SH-SY5Y (cell line): ENCODE measurements around the gene CLDN9.

Experiments
- GATA2 ChIP-seq: IDR thresholded peaks from 2 replicates; pipeline ENCODE4 v1.6.1; 2011; ENCODE audit warnings: mild to moderate bottlenecking, low read depth, low read length
- GATA3 ChIP-seq: IDR thresholded peaks from 2 replicates; pipeline ENCODE4 v1.6.1; 2011; ENCODE audit warnings: low read depth, mild to moderate bottlenecking, low read length, moderate library complexity

DNA sequence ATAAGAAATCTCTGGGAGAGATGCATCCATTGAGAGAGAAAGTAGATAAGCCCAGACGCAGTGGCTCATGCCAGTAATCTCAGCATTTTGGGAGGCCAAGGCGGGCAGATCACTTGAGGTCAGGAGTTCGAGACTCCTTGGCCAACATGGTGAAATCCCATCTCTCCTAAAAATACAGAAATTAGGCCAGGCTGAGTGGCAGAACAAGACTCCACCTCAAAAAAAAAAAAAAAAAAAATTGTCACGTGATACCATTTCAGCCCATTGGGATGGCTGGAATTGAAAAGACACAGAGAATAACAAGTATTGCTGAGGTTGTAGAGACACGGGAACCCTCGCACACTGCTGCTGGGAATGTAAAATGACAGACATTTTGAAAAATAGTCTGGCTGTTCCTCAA is 49.8 kb downstream of the CLDN9 start:
- no peak for TF ChIP-seq GATA2
- TF ChIP-seq GATA3, result no peak
